Smooth muscle cell (in vitro differentiated cells): ENCODE results near the gene DNAH17. TPM values are rescaled to one million over a fixed set of nuclear protein-coding genes. Genes with fewer than 3 reads are reported as not detected.

ENCODE experiments used
- DNase-seq: peaks from one replicate; lab custom pipeline; 2025; ENCODE audit not compliant: unreplicated experiment; lab: John Stamatoyannopoulos, UW
- H2AFZ ChIP-seq: fragments of 200-600 bp; sonication (generic); 2 replicates; pipeline ENCODE4 v1.6.0; 2016; ENCODE audit warnings: antibody characterized with exemption, low read depth, mild to moderate bottlenecking
- H3F3A ChIP-seq: fragments of 200-600 bp; sonication (generic); 2 replicates; pipeline ENCODE4 v1.6.0; 2017; ENCODE audit warnings: antibody characterized with exemption, low read depth
- H3K27ac ChIP-seq: fragments of 200-600 bp; sonication (generic); 2 replicates; pipeline ENCODE4 v1.5.1; 2016; ENCODE audit warnings: low read depth, mild to moderate bottlenecking
- H3K27me3 ChIP-seq: fragments of 200-600 bp; sonication (generic); 2 replicates; pipeline ENCODE4 v1.6.1; 2016; ENCODE audit warnings: low read depth, mild to moderate bottlenecking
- H3K36me3 ChIP-seq: fragments of 200-600 bp; sonication (generic); 2 replicates; pipeline ENCODE4 v1.5.1; 2016; ENCODE audit warnings: low read depth
- H3K4me1 ChIP-seq: fragments of 200-600 bp; sonication (generic); 2 replicates; pipeline ENCODE4 v1.5.1; 2016; ENCODE audit warnings: low read depth
- H3K4me2 ChIP-seq: fragments of 200-600 bp; sonication (generic); 2 replicates; pipeline ENCODE4 v1.6.0; 2016; ENCODE audit warnings: mild to moderate bottlenecking
- H3K4me3 ChIP-seq: fragments of 200-600 bp; sonication (generic); 2 replicates; pipeline ENCODE4 v1.5.1; 2016; ENCODE audit warnings: mild to moderate bottlenecking
- H3K79me2 ChIP-seq: fragments of 200-600 bp; sonication (generic); 2 replicates; pipeline ENCODE4 v1.6.0; 2016; ENCODE audit warnings: low read depth, mild to moderate bottlenecking
- H3K9ac ChIP-seq: fragments of 200-600 bp; sonication (generic); 2 replicates; pipeline ENCODE4 v1.6.0; 2016; ENCODE audit warnings: low read depth
- H3K9me3 ChIP-seq: fragments of 200-600 bp; sonication (generic); replicated peaks from 2 replicates; pipeline ENCODE4 v1.5.1; 2016; ENCODE audit warnings: low read depth
- H4K20me1 ChIP-seq: fragments of 200-600 bp; sonication (generic); 2 replicates; pipeline ENCODE4 v1.6.0; 2016; ENCODE audit warnings: low read depth
- CTCF ChIP-seq: fragments of 200-600 bp; sonication (generic); IDR thresholded peaks from 2 replicates; pipeline ENCODE4 v1.5.1; 2017; ENCODE audit warnings: borderline replicate concordance, mild to moderate bottlenecking, antibody characterized with exemption; ENCODE audit not compliant: insufficient read depth, poor library complexity, severe bottlenecking
- WGBS: methylation state at CpG from one replicate; pipeline ENCODE4 v1.1.7; 2016; ENCODE audit warnings: low lambda C conversion rate; 5-methylcytosine and 5-hydroxymethylcytosine counted together
- polyA plus RNA-seq: library from polyadenylated mRNA; unstranded; fragments of >200 nt; fragmentation: Nextera tagmentation; extraction: Ambion mirVana; gene quantifications from 2 replicates; pipeline ENCODE4 v1.2.1, GENCODE V29; 2016
- total RNA-seq: library from RNA; depleted of rRNA; stranded (reverse); fragments of >200 nt; gene quantifications from 2 replicates; pipeline ENCODE4 v1.2.3, GENCODE V29; 2014

The DNAH17 gene
- total and polyA plus RNA-seq, 2 experiments from 2014 or later, result 0.18 to 0.98 TPM

- H3K27me3 ChIP-seq, result no peaks in the 10 kb centered on the region
- no peak overlapping the region for H3K4me2 ChIP-seq
- no peaks in the 10 kb centered on the region for H3K36me3 ChIP-seq
- H3K9me3 ChIP-seq, result no peaks in the 10 kb centered on the region
- 87% methylated on average over 12 of the region's 12 CpGs for WGBS
- H3F3A ChIP-seq, result peaks cover 12% of the 10 kb centered on the region
- TF ChIP-seq CTCF, result no peak
- H3K4me1 ChIP-seq, result peaks cover 13% of the 10 kb centered on the region
- DNase-seq, result no peak
- H3K79me2 ChIP-seq, result peaks cover 34% of the 10 kb centered on the region
- H3K27ac ChIP-seq, result no peak overlapping the region
- no peak overlapping the region for H3K9ac ChIP-seq
- no peak overlapping the region for H3K4me3 ChIP-seq
- peaks cover 4% of the 10 kb centered on the region for H4K20me1 ChIP-seq
- H2AFZ ChIP-seq, result no peak overlapping the region
Observed at GRCh38 chr17:78418326-78419026, 158.7 kb downstream of the DNAH17 start.

DNA sequence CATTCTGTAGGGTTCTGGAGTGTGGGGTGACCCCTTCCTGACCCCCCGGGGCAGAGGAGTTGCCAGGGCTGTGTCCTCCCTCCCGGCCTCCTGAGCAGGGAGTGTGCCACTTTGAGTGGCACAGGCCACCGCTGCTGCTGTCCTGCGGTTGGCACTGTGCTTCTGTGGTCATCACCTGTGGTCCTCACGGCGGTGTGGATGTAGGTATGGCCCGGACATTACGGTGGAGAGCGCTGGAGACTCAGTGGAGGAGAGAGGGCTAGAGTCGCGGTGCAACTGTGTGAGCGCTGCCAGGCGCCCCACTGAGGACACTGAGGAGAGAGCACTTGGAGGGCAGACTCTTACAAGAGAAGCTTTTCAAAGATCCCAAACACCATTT, 159.7 kb downstream of the DNAH17 start:
- Histone ChIP-seq H3K36me3 (no peaks in the 10 kb centered on the region), H4K20me1 (peaks cover 9% of the 10 kb centered on the region), H3F3A (peaks cover 19% of the 10 kb centered on the region), H3K27ac (peak overlapping the region; percentile 78), H3K4me1 (peaks cover 13% of the 10 kb centered on the region), H3K9me3 (no peaks in the 10 kb centered on the region), H2AFZ (no peak overlapping the region), H3K27me3 (no peaks in the 10 kb centered on the region), H3K4me2 (no peak overlapping the region), H3K9ac (no peak overlapping the region), H3K4me3 (no peak overlapping the region), H3K79me2 (peaks cover 39% of the 10 kb centered on the region)
- no peak for TF ChIP-seq CTCF
- WGBS, result 100% methylated on average over 13 of the region's 13 CpGs
- DNase-seq, result no peak

DNA sequence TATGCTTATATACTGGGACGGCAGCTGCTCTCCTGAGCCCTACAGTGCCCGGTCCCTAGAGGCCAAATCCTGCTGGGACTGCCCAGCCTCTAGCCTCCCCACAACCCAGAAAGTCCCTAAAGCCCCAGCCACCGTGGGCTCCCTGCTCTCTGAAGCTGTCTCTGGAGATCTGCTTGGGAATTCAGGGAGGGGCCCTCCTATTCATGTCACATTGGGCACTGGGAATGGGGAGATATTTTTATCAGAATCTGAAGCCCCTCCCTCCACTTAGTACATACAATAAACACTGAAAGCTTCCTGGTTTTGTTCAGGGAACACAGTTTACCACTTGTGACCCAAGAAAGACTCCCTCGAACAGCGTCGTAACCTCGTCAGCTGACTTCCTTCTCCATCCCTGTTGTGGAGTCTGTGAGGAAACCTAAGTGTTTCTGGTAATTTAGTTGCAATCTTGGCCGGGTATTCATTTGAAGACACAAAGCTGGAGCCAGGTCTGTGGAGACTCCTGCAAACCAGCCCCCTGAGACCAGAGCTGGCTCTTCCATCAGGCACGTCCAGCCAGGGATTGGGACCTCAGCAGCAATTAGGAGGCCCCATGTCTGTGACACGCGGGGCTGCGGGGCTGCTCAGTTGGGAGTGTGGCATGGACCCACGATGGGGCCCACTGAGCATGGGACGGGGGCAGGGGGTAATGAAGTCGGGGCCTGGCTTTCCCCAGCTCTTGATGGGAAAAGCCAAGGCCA, 160.2 kb downstream of the DNAH17 start:
- TF ChIP-seq CTCF, result no peak
- Histone ChIP-seq H3K79me2 (peaks cover 42% of the 10 kb centered on the region), H3K36me3 (no peaks in the 10 kb centered on the region), H3K4me3 (no peak overlapping the region), H2AFZ (no peak overlapping the region), H3F3A (peaks cover 21% of the 10 kb centered on the region), H3K9me3 (no peaks in the 10 kb centered on the region), H3K27me3 (no peaks in the 10 kb centered on the region), H3K9ac (no peak overlapping the region), H3K4me2 (peak overlapping the region; percentile 58), H4K20me1 (peaks cover 7% of the 10 kb centered on the region), H3K27ac (peak overlapping the region; percentile 78), H3K4me1 (peaks cover 13% of the 10 kb centered on the region)
- DNase-seq, result no peak
- 38% methylated on average over 15 of the region's 15 CpGs for WGBS
